ENCODE data around the gene SPRY2. TPM values are rescaled to one million over a fixed set of nuclear protein-coding genes. Genes with fewer than 3 reads are reported as not detected.

SPRY2 gene, protein sequence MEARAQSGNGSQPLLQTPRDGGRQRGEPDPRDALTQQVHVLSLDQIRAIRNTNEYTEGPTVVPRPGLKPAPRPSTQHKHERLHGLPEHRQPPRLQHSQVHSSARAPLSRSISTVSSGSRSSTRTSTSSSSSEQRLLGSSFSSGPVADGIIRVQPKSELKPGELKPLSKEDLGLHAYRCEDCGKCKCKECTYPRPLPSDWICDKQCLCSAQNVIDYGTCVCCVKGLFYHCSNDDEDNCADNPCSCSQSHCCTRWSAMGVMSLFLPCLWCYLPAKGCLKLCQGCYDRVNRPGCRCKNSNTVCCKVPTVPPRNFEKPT
- 10 to 100 TPM; 26.5 to 33.3 TPM for total RNA-seq

- DNase-seq, result peak; percentile 91 to 96 (median 96)
- Histone ChIP-seq H3K27me3 (no peaks in the 10 kb centered on the region), H3K4me1 (peaks cover 25% of the 10 kb centered on the region), H3K36me3 (replicated peaks in 1 of 2; ENCODE audit: insufficient read depth in 1 of 2, low read depth in 2 of 2) (no peaks in the 10 kb centered on the region), H3K4me3 (peak within 1 kb of the TSS; percentile 75 to 82), H3K27ac (peak within 1 kb of the TSS; percentile 94 to 99 (median 98)), H3K9me3 (no peaks in the 10 kb centered on the region)
- intact Hi-C loops (cut with DNase I), result no loop called here
- TF ChIP-seq POLR2A (IDR thresholded peaks at IDR 0.05), result peak; percentile 94 to 95 (median 94)
- TF ChIP-seq, protein P1, sequence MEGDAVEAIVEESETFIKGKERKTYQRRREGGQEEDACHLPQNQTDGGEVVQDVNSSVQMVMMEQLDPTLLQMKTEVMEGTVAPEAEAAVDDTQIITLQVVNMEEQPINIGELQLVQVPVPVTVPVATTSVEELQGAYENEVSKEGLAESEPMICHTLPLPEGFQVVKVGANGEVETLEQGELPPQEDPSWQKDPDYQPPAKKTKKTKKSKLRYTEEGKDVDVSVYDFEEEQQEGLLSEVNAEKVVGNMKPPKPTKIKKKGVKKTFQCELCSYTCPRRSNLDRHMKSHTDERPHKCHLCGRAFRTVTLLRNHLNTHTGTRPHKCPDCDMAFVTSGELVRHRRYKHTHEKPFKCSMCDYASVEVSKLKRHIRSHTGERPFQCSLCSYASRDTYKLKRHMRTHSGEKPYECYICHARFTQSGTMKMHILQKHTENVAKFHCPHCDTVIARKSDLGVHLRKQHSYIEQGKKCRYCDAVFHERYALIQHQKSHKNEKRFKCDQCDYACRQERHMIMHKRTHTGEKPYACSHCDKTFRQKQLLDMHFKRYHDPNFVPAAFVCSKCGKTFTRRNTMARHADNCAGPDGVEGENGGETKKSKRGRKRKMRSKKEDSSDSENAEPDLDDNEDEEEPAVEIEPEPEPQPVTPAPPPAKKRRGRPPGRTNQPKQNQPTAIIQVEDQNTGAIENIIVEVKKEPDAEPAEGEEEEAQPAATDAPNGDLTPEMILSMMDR (IDR thresholded peaks at IDR 0.05), result peak in 4 of 7 experiments; percentile 12 to 59 (median 38)
- peak; percentile 80 for ATAC-seq
- WGBS, 2 donors, result 0% methylated on average over 24 to 54 of the region's 54 CpGs
These were observed at the start of gene SPRY2 for GRCh38 chr13:80341101-80341755. TSS of gene SPRY2 (minus strand) at chr13:80341126. CDS start at chr13:80337705, 3,421 bp downstream.

DNA sequence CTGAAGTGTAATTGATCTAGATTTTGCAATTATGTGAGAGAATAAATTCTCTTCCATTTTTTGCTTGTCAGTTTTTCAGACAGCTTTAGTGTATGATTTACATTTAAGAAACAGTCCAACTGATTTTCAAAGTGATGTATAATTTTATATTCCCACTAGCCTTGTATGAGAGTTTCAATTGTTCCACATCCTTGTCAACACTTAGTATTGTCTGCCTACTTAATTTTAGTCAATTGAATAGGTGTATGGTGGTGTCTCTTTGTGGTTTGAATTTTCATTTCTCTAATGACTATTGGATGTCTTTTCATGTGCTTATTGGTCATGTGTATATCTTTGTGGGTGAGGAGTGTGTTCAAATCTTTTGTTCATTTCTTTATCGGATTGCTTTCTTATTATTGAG, 49.4 kb upstream of the SPRY2 start:
- Histone ChIP-seq H3K9me3 (peaks cover 0 to 12% (median 0%) of the 10 kb centered on the region in 3 donors), H3K4me1 (peaks cover 16% of the 10 kb centered on the region), H3K4me3 (no peak overlapping the region), H3K27me3 (no peaks in the 10 kb centered on the region), H3K27ac (no peak overlapping the region), H3K36me3 (replicated peaks in 1 of 2; ENCODE audit: insufficient read depth in 1 of 2, low read depth in 2 of 2) (no peaks in the 10 kb centered on the region)
- no peak for TF ChIP-seq POLR2A (IDR thresholded peaks at IDR 0.05)
- TF ChIP-seq, protein P1 (IDR thresholded peaks at IDR 0.05), result no peak
- DNase-seq (no peak), ATAC-seq (no peak)
- intact Hi-C loops (cut with DNase I), result no loop called here
- WGBS, 2 donors, result 100% methylated on average over 1 of the region's 1 CpG

GRCh38 chr13:80389073-80390038, 48.4 kb upstream of the SPRY2 start:
- Histone ChIP-seq H3K27ac (no peak overlapping the region), H3K27me3 (no peaks in the 10 kb centered on the region), H3K9me3 (peaks cover 0 to 10% (median 0%) of the 10 kb centered on the region in 3 donors), H3K4me1 (peaks cover 16% of the 10 kb centered on the region), H3K36me3 (replicated peaks in 1 of 2; ENCODE audit: insufficient read depth in 1 of 2, low read depth in 2 of 2) (no peaks in the 10 kb centered on the region), H3K4me3 (no peak overlapping the region)
- intact Hi-C loops (cut with DNase I), result no loop called here
- WGBS, 2 donors, result 95 to 100% methylated on average over 1 of the region's 1 CpG
- ATAC-seq (no peak), DNase-seq (no peak)
- no peak for TF ChIP-seq POLR2A (IDR thresholded peaks at IDR 0.05)
- TF ChIP-seq, protein P1 (IDR thresholded peaks at IDR 0.05), result no peak

DNA sequence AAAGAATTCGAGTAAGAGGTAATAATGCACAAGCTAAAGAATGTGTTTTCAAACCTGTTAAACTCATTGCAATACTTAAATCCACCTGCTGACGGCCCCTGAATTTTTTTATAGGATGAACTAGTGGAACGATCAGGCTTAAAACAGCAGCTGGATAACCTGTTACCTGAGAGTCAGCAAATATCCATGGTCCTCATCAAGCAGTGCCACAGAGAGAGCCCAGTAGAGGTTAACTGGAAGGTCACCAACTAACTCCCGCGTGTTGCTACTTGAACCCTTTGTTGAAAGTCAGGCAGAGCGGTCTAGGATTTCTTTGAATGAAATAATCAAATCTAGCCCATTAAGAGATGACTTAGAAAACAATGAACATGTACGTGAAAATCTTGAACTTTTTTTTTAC, 47.6 kb upstream of the SPRY2 start:
- Histone ChIP-seq H3K4me1 (peaks cover 16% of the 10 kb centered on the region), H3K9me3 (peaks cover 0 to 2% (median 0%) of the 10 kb centered on the region in 3 donors), H3K4me3 (no peak overlapping the region), H3K36me3 (replicated peaks in 1 of 2; ENCODE audit: insufficient read depth in 1 of 2, low read depth in 2 of 2) (no peaks in the 10 kb centered on the region), H3K27ac (no peak overlapping the region), H3K27me3 (no peaks in the 10 kb centered on the region)
- DNase-seq (no peak), ATAC-seq (no peak)
- no peak for TF ChIP-seq POLR2A (IDR thresholded peaks at IDR 0.05)
- TF ChIP-seq, protein P1 (IDR thresholded peaks at IDR 0.05), result no peak
- 79 to 84% methylated on average over 7 of the region's 7 CpGs for WGBS, 2 donors
- intact Hi-C loops (cut with DNase I), result no loop called here

Data from body of pancreas (tissue), 4 donors.